HT1080 (cell line): ENCODE data around the gene CSNK1A1. TPM values are rescaled to one million over a fixed set of nuclear protein-coding genes. Genes with fewer than 3 reads are reported as not detected.
A peak's percentile ranks its signal among the peaks of the same experiment; 100 is the strongest.
"Not testable (repeated sequence)": the region's sequence is repeated elsewhere in the genome, so short reads cannot be mapped to it uniquely, and the experiment has no call there.

ENCODE experiments used
- DNase-seq: peaks from one replicate; pipeline ENCODE4 v3.0.0-alpha.2; 2015; ENCODE audit warnings: low read depth
- polyA plus RNA-seq, 2 experiments: library from polyadenylated mRNA; depleted of rRNA; stranded (reverse); fragments of >200 nt; gene quantifications; 2 replicates each; pipeline ENCODE4 v1.2.3, GENCODE V29; 2015
- total RNA-seq: library from RNA; depleted of rRNA; stranded (reverse); fragments of >200 nt; shearing (Covaris generic); gene quantifications from 2 replicates; pipeline ENCODE4 v1.2.3, GENCODE V29; 2014; rRNA removed

CSNK1A1 gene
- 443 and 454 TPM in 2 replicates for total RNA-seq
- polyA plus RNA-seq (2015; cell fraction: cytosol; rRNA removed): 209 and 237 TPM in 2 replicates
- polyA plus RNA-seq (2015; cell fraction: nucleus; rRNA removed): 239 and 261 TPM in 2 replicates

DNA sequence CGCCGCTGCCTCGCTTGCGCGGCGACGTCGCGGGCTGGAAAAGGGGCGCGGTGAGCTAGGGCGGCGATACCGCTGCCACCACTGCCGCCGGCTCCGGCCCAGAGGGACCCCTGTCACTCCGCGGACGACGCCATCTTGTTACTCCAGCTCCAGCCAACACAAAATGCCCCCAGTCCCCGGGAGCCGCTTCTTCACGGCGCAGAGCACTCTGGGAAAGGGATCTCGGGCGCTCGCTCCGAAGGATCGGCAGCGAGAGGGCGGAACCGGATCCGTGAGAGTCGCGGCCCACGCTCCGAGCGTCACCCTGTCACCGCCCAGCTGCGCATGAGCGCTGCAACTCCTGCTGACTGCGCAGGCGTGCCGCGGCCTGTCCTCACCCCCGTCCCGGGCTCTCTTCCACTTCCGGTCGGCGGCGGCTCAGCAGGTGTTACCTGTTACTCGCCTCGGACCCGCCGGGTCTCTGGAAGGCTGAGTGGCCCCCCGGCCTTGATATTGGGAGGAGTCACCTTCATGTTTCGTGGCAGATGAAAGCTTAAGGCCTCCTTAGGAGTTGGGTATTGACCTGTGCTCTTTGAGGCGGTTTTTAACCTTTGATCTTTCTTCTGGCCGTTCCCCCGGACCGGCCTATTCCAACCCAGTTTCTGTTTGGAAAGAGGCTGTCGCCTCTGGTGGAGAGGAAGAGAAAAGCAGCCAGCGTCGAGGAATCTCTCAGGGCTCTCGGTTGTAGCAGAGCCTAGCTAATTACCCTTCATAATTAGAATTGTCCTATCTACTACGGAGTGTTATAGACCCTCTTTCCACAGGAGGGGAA, at the start of gene CSNK1A1:
Gene CSNK1A1, minus strand, starts transcription at position 213 of the 811 bp plus-strand sequence. CDS start 475 bp downstream, outside the sequence.
- DNase-seq: peak; percentile 99

DNA sequence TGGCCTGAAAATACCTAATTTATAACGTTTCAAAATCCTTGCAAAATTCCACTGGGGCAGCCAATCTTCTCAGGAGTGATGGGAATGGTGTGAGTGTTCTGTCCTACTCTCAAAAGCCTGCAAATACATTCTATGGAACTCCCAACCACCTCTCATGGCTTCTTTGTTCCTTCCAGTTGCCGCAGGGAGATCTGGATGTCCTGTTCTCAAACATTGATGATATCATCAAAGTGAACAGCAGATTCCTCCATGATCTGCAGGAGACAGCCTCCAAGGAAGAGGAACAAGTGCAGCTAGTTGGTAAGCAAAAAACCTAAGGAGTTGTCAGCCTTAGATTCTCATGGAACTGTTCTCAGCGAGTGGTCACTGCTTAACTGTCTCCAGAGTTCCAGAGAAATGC, 49.7 kb upstream of the CSNK1A1 start:
- no peak for DNase-seq

DNA sequence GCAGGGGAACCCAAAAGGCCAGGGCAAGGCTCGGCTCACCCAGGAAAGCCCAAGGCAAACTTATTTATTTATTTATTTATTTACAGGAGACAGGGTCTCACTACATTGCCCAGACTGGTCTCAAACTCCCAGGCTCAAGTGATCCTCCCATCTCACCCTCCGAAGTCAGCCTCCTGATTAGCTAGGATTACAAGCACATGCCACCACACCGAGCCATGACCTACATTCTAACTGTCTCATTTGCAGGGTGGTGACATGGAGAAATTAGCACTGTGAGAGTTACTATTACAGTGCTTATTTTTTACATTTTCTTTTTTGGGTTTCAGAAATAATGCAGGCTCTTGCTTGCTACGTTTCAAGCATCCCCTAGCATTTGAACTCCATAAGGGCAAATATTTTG, 48.1 kb upstream of the CSNK1A1 start:
- no peak for DNase-seq

DNA sequence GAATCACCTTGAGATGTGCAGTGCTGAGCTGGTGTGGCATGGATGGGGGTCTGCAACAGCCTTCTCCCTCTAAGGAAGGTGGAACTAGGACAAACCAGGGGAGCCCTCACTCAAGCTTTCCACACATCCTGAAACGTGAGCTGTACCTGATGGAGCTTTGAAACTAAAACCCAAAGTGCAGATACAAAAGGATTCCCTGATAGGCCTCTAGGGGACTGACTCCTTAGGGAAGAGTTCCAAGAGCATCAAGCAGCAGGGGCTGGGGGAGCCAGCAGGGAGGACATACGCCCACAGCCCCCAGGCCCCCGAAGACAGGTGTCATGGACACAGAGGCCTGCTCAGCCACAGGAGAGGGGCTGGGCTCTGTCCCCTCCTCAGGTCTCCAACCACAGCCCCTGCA, 47.7 kb upstream of the CSNK1A1 start:
- no peak for DNase-seq

DNA sequence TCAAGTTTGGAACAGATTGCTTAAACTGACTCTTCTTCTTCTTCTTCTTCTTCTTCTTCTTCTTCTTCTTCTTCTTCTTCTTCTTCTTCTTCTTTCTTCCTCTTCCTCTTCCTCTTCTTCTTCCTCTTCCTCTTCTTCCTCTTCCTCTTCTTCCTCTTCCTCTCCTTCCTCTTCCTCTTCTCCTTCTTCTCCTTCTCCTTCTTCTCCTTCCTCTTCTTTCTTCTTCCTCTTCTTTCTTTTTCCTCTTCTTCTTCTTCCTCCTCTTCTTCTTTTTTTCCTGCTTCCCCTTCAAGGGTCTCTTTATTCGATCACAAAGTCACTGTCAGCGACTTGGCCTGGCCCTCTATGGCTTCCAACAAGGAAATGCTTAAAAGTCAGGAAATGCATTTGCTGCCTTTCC, 47.0 kb upstream of the CSNK1A1 start:
- not testable (repeated sequence) for DNase-seq

DNA sequence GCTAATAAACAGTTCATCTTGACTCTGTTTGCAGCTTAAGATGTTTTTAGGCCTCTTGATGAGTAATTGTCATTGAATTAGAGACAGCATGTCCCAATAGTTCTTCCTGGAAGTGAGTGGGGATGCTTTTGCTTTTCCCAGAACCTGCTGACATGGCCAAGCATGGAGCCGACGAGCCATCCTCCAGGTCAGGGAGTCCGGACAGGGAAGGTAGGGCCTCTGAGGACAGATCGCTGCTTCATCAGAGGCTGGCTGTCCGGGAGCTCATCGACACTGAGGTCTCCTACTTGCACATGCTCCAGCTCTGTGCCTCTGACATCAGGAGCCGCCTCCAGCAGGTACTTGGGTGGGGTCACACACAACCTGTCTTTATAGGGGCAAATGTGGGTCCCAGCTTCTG, 46.4 kb upstream of the CSNK1A1 start:
- DNase-seq: no peak

DNA sequence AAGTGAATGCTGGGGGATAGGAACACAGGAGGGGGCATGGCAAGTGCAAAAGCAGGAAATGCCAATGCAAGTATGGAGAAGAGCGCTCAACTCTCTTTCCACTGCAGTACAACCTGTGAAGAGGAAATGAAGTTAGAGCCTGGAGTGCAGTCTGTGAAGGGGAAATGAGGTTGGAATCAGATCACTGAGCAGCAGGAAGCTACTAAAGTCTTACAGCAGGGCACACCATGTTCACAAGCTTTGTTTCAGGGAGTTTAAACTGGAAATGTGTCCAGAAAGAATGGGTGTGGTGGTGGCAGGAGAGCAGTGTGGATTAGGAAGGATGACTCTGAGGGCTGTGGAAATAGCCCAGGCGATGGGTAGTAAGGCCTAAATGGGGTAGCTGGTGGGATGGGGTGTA, 45.5 kb upstream of the CSNK1A1 start:
- no peak for DNase-seq

DNA sequence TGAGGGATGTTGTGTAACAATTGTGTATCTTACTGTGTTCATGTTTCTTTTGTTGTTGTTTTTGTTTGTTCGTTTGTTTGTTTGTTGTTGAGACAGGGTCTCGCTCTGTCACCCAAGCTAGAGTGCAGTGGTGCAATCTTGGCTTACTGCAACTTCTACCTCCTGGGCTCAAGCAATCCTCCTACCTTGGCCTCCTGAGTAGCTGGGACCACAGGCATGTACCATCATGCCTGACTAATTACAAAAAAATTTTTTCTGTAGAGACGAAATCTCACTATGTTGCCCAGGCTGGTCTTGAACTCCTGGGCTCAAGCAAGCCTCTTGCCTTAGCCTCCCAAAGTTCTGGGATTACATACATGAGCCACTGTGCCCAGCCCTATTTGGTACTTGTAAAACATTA, 43.9 kb upstream of the CSNK1A1 start:
- DNase-seq: peak; percentile 55

DNA sequence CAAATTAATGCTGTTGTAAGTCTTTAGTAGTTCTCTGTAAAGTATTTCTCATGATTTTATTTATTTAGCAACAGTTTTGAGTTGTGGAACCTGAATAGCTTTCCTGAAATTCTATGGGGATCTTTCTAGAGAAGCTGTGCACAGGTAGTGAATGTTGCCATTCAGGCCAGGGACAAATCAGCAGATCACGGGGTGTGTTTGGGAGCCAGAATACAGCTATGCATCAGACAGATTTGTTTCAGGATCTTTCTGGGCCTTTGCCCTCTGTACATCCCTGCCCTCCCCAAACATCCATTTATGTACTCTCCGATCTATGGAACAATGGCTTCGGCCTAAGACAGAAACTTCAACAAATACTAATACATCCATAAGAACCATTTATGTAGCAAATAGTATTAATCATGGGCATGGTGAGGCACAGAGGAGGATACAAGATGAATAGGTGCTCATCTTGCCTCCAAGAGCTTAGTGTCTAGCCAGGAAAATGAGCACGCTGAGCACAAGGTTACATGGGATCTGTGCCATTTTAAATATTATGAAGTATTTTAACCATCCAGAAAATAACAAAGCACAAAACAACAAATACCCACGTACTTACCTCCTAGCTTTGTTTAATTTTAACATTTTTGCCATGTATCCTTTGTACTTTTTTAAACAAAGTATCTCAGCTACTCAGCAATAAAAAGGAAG, 43.1 kb upstream of the CSNK1A1 start:
- no peak for DNase-seq

DNA sequence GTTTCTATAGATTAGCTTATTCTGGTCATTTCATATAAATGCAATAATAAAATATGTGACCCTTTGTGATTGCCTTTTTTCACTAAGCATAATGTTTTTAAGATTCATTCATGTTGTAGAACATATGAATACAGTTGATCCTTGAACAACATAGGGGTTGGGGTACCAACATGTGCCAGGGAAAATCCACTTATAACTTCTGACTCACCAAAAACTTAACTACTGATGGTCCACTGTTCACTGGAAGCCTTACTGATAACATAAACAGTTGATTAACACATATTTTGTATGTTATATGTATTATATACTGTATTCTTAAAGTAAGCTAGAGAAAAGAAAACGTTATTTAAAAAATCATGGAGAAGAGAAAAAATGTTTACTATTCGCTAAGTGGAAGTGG, 42.1 kb upstream of the CSNK1A1 start:
- DNase-seq: no peak

DNA sequence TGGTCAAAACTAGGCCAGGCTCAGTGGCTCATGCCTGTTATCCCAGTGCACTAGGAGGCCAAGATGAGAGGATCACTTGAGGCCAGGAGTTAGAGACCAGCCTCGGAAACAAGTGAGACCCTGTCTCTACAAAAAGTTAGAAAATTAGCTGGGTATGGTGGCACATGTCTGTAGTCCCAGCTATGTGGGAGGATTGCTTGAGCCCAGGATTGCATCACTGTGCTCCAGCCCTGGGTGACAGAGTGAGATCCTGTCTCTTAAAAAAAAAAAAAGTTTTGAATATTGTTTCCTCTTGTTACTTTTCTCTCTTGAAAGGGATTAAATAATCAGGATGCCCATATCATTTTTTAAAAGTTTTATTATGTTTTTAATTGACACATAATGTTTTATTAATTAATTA, 37.7 kb upstream of the CSNK1A1 start:
- DNase-seq: no peak

DNA sequence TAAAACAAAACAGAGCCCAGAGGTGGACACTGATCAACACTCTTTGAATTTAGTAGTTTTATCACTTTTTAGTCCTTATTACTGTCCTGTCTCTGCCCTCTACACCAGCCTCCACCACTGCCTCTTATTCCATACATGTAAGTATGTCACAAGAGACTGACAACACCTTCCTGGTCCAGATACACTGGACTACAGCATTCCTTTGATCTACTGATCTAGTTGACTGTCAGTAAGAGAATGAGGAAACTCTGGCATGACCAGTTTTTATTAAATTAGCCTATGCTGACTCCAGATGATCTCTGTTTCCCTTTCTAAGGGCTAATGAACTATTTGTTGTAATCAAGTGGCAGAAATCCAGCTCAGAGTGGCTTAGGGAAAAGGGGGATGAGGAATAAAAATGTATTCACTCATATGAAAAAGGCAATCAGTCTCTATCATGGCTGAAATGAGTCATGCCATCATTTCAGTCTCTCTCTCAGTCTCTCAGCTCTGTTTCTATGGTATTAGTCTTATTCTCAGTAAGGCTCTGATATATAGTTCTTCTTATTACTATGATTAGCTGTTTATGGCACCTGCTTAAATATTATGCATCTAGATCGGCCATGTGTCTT, 35.6 kb upstream of the CSNK1A1 start:
- no peak for DNase-seq

DNA sequence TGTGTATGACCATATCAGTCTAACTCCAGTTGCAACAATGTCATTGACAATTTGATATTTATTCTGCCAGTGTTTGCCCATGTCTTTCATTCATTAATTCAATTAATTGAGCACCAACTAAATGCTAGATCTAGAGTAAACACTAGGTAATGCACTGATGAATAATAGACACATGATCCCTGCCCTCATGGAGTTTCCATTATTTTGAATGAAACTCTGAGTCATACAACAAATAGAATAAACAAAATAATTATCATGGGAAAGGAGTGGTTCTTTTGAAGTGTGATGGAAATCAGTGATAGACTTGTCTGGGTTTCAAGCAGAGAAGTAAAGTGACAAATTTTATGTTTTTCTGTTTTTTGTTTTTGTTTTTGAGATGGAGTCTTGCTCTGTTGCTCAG, 34.7 kb upstream of the CSNK1A1 start:
- DNase-seq: no peak

DNA sequence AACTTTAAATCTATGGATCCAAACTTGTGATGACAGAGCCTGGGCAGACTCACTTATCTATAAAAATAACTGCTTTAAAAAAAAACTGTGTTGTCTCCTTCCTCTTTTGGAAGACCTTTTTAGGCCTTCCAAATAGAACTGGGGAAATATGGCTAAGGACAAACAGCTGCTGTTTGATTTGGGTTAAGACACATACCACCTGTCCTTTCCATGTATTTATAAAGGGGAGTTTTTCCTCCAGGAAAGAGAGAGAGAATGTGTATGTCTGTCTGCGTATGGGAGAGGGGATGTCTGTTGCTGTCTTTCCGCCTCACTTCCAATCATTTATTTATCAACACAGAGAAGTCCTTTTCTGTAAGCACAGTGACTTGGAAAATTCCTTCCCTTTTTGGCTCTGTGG, 32.9 kb upstream of the CSNK1A1 start:
- DNase-seq: no peak

DNA sequence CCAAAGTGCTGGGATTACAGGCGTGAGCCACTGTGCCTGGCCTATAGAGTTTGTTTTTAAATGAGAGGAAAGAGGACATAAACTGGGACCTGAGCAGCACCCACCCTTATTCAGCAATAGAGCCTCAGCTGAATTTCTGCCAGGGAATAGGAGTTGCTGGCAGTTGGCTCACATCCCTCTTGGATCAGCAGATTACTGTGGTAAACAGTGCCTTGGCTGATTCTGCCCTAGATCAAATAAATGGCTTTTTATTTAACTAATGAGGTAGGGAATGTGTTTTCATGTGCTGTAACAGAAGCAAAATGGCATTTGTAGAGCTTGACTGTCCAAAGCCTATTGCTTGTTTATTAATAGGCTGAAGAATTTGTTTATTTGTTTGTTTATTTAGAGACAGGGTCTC, 32.2 kb upstream of the CSNK1A1 start:
- no peak for DNase-seq

DNA sequence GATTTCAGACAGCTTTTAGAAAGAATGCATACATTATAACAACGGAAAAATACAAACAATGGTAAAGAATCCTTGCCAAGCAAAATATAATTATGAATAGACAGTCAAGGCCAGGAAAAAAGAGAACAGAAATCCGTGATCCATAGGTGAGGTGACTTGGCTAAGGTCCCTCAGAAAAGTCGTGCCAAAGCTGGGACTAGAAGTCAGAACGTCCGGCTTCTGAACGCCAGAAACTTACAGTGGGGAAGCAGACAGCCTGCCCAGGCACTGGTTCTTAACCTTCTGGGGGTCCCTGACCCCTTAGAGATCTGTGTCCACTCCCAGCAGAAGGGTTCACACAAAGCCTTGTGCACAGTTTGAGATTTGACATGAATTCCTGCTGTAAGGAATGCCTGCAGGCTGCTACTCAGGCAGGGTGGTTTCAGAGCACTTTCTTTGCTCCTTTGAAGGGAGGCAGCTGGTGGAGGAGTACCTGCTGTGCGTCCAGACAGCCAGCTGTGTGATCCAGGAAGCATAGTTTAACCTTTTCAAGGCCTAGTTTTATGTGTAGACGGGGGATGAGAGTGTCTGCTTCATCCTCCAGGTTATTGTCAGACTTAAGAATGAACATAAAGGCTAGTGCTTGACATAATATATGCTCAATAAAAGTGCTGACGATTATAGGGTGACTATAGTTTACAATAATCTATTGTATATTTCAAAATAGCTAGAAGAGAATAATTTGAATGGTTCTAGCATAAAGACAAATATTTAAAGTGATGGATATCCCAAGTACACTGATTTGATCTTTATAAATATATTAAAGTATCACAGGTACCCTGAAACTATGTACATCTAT, 30.9 kb upstream of the CSNK1A1 start:
- no peak for DNase-seq

DNA sequence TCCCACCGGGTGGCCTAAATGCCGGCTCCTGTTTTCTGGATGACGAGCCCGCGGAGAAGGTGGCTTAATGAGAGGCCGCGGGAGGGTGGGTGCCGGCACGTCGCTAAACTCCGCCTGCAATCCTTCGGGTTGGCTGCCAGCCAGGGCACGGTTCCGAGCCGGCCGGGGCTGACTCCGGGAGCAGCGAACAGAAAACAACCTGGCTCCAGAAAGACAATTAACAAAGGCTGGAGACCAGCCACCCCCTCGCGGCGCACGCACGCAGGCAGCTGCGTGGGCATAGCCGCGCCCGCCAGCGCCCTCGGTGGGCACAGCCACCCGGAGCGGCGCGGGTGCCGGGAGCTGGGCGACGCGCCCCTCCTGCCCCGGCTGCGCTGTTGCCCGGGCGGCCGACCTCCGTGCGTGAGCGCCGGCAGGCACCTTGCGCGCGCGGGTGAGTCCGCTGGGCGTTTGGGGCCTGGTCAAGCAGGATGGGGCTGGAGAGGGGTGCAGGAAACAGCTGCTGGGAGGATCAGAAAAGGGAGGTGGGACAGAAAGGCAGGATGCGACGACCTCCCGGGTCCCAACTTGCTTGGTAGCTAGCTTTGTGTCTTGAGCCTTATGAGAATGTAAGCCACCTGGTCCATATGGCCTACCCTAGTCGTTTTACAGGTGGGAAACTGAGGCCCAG, 30.1 kb upstream of the CSNK1A1 start, which contains the start of gene ARHGEF37:
Gene ARHGEF37, plus strand, starts transcription at position 307 of the 670 bp plus-strand sequence. CDS start 16,272 bp downstream, outside the sequence.
- no peak for DNase-seq

DNA sequence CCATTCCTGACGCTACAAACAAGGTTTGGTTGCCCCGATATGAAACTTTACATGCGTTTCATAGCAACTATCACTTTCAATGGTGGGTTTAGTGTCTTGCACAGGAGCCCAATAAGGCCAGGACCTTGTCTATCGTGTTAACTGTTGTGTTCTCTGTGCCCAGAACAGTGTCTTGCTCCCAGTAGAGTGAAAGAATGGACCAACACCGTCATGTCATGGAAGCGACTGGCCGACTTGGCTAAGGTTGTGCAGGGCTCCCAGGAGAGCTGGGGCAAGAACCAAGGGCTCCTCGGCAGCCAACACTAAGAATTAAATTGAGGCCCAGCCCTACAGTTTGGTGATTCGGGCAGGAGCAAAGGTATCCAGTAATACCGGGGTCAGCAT, 29.6 kb upstream of the CSNK1A1 start:
- no peak for DNase-seq

DNA sequence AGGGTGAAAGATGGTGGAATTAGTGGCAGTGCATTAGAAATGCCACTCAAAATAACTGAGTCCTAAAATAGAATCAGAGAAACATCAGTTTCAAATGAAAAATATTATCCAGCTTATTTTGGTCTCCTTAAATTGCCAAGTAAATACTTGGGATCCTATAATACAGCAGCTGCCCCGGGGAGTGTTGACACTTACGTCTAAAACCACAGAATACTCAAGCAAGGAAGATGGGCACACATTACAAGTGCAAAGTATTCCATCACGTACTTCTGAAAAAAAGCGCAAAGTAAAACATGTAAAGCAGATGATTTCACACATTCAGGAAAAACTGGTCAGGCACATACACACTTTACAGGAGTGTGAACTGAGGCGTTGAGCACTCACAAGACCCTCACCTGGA, 27.7 kb upstream of the CSNK1A1 start:
- DNase-seq: no peak

DNA sequence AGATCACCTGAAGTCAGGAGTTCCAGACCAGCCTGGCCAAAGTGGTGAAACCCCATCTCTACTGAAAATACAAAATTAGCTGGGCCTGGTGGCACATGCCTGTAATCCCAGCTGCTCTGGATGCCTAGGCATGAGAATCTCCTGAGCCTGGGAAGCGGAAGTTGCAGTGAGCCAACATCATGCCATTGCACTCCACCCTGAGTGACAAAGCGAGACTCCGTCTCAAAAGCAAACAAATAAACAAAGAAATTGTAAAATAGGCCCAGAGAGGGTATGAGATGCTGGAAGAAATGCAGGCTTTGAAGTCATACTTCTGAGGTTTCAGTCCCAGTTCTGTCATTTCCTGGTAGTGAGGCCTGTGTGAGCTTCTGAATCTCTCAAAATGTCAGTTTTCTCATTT, 24.8 kb upstream of the CSNK1A1 start:
- no peak for DNase-seq

DNA sequence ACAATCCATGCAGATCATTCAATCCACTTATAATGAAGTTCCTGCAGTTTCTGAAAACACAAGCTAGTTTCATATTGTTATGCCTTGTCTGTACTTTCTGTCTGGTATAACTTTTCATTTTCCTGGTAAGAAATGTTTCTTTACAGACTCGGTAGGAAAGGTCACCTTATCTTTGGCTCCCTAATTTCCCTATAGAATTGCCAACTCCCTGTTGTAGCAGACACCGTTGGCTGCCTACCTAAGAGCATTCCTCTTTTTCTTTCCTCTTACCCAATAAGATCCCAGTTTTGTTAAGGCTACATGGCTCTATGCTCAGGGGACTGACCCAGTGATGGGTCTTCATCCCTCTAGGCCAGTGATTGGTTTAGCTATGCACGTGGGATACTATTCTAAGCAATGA, 23.9 kb upstream of the CSNK1A1 start:
- DNase-seq: no peak
